ENCODE data around the gene ANKUB1. TPM values are rescaled to one million over a fixed set of nuclear protein-coding genes. Genes with fewer than 3 reads are reported as not detected.

ANKUB1 gene
- total RNA-seq, 1 donor, result not detected

DNA sequence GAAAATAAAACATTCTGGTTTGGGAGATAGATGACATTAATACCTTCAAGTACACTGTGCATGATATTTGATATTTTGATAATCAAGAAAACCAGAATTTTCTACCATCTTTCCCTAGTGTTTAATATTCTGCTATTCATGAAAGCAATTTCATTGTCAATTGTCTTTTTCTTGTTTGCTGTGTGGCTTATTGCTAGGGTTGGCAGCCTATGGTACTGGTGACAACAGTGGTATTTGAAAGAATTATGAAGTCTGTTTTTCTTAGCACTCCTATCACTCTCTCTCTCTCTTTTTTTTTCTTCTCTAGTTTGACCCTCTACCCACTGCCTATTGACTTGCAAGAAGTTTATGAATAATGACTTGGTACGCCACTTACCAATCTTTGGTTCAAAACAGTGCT, 36.0 kb upstream of the ANKUB1 start:
- no peak overlapping the region for H3K4me3 ChIP-seq (ENCODE audit: low read depth, low read length)
- no peak for DNase-seq (ENCODE audit: low read depth)
- TF ChIP-seq CTCF (IDR thresholded peaks at IDR 0.05; ENCODE audit: insufficient read depth, low read depth, low read length), result no peak

- no peak for TF ChIP-seq CTCF (IDR thresholded peaks at IDR 0.05; ENCODE audit: insufficient read depth, low read depth, low read length)
Observed at GRCh38 chr3:149826636-149827035, 34.3 kb upstream of the ANKUB1 start.

GRCh38 chr3:149820183-149820582, 27.8 kb upstream of the ANKUB1 start:
- no peak overlapping the region for H3K4me3 ChIP-seq (ENCODE audit: low read depth, low read length)
- no peak for TF ChIP-seq CTCF (IDR thresholded peaks at IDR 0.05; ENCODE audit: insufficient read depth, low read depth, low read length)
- peak; percentile 32 for DNase-seq (ENCODE audit: low read depth)

More at GRCh38 chr3:149826636-149827035, 34.3 kb upstream of the ANKUB1 start:
- H3K4me3 ChIP-seq (ENCODE audit: low read depth, low read length), result no peak overlapping the region
- no peak for DNase-seq (ENCODE audit: low read depth)

GRCh38 chr3:149819432-149819831, 27.1 kb upstream of the ANKUB1 start:
- TF ChIP-seq CTCF (IDR thresholded peaks at IDR 0.05; ENCODE audit: insufficient read depth, low read depth, low read length), result no peak

DNA sequence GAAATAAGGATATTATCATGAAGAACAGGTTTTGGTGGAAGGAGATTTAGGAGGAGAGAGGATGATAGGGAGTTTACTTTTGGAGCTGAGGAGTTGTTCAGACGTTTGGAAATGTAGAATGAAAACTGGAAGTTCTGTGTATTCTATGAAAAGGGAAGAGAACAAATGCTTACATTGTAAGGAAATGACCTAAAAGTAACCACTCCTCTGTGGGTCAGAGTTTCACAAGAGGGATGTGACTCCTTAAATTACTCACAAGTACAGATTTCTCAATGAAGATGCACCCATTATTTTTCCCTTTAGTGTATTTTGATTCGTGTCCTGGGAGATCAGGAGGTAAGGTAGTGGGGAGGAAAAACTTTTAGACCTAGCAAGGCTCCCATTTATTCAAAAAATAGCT, 24.6 kb upstream of the ANKUB1 start:
- DNase-seq (ENCODE audit: low read depth), result peak; percentile 83
- no peak for TF ChIP-seq CTCF (IDR thresholded peaks at IDR 0.05; ENCODE audit: insufficient read depth, low read depth, low read length)
- no peak overlapping the region for H3K4me3 ChIP-seq (ENCODE audit: low read depth, low read length)

More at GRCh38 chr3:149819432-149819831, 27.1 kb upstream of the ANKUB1 start:
- H3K4me3 ChIP-seq (ENCODE audit: low read depth, low read length), result no peak overlapping the region
- DNase-seq (ENCODE audit: low read depth), result no peak

- no peak for DNase-seq (ENCODE audit: low read depth)
- TF ChIP-seq CTCF (IDR thresholded peaks at IDR 0.05; ENCODE audit: insufficient read depth, low read depth, low read length), result no peak
- H3K4me3 ChIP-seq (ENCODE audit: low read depth, low read length), result no peak overlapping the region
Observed at GRCh38 chr3:149816311-149816710, 24.0 kb upstream of the ANKUB1 start.

DNA sequence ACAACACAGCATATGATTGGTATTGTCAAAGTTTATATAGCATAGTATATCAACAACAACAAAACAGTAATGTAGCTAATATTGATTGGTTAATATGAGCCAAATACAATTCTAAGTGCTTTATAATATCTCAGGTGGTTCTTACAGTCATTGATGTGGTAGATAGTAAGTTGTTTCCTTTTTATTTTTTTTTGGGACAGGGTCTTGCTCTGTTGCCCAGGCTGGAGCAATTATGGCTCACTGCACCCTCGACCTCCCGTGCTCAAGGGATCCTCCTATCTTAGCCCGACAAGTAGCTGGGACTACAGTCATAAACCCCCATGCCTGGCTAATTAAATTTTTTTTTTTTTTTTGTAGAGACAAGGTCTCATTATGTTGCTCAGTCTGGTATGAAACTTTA, 23.4 kb upstream of the ANKUB1 start:
- H3K4me3 ChIP-seq (ENCODE audit: low read depth, low read length), result no peak overlapping the region
- DNase-seq (ENCODE audit: low read depth), result no peak
- no peak for TF ChIP-seq CTCF (IDR thresholded peaks at IDR 0.05; ENCODE audit: insufficient read depth, low read depth, low read length)
